ENCODE results near the gene SLC34A3.
"Not testable (repeated sequence)": the region's sequence is repeated elsewhere in the genome, so short reads cannot be mapped to it uniquely, and the experiment has no call there.

Gene SLC34A3

DNA sequence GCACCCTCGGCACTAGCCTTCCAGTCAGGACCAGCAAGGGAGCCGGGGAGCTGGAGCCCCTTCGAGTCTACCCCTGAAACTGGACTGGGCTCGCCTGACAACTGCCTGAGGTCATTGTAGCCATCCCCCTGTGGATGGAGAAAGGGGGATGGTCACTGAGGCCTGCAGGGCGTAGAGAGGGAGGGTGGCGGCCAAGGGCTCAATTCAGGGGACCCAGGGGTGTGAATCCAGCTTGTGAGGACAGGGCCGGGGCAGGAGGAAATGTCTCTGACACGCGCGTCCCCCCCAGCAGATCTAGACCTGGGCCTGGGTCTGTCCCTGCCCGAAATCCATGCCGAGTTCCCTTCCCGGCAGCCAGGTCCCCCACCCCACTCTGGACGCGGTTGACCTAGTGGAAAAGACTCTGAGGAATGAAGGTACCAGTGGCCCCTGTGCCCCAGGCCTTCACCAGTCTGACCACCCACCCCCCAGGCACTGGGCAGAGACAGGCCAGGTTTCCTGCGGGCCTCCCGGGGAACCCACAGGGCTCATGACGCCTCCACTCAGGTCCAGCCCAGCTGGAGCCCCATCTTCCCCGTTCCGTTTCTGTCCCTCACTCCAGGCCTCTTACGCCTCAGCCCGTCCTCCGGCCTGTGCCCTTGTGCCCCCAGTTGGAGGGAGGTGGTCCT is 805 bp downstream of the SLC34A3 start:
- no peak for DNase-seq

DNA sequence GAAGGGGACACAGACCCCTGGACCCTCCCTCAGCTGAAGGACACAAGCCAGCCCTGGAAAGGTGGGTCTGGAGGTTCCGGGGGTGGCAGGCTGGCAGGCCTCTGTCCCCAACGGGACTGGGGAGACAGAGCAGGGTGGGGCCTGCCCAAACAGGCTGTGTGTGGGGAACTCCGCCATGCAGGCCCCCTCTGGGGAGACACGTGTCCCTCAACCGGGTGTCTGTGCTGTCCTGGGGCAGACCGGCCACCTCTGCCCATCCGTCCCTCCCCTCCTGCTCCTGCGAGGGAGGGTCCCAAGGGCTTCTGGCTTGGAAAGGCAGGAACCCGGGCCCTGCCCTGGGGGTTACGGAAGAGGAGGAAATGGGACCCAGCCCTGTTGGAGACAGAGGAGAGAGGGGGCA is 1.4 kb downstream of the SLC34A3 start:
- DNase-seq = no peak

DNA sequence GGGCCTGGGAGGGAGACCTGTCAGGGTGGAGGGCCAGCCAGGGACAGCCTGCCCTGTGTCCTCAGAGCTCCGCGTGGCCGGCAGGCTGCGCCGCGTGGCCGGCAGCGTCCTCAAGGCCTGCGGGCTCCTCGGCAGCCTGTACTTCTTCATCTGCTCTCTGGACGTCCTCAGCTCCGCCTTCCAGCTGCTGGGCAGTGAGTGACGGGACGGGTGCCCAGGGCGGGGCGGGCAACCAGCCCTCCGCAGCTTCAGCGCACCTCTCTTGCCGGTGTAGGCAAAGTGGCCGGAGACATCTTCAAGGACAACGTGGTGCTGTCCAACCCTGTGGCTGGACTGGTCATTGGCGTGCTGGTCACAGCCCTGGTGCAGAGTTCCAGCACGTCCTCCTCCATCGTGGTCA is 1.8 kb downstream of the SLC34A3 start:
- DNase-seq = no peak

GRCh38 chr9:137233143-137233980 is 2.7 kb downstream of the SLC34A3 start:
- no peak for DNase-seq

DNA sequence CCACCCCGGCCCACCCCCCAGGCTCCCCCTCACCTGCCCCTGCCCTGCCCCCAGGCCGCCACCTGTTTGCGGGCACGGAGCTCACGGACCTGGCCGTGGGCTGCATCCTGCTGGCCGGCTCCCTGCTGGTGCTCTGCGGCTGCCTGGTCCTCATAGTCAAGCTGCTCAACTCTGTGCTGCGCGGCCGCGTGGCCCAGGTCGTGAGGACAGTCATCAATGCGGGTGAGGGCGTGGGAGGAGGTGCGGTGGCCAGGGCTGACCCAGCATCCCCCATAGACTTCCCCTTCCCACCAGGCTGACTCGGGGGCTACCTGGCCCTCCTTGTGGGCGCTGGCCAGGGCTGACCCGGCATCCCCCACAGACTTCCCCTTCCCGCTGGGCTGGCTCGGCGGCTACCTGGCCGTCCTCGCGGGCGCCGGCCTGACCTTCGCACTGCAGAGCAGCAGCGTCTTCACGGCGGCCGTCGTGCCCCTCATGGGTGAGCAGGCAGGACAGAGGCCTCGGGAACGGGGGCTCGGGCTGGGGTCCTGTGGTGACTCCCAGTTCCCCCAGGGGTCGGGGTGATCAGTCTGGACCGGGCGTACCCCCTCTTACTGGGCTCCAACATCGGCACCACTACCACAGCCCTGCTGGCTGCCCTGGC is 3.5 kb downstream of the SLC34A3 start:
- no peak for DNase-seq

DNA sequence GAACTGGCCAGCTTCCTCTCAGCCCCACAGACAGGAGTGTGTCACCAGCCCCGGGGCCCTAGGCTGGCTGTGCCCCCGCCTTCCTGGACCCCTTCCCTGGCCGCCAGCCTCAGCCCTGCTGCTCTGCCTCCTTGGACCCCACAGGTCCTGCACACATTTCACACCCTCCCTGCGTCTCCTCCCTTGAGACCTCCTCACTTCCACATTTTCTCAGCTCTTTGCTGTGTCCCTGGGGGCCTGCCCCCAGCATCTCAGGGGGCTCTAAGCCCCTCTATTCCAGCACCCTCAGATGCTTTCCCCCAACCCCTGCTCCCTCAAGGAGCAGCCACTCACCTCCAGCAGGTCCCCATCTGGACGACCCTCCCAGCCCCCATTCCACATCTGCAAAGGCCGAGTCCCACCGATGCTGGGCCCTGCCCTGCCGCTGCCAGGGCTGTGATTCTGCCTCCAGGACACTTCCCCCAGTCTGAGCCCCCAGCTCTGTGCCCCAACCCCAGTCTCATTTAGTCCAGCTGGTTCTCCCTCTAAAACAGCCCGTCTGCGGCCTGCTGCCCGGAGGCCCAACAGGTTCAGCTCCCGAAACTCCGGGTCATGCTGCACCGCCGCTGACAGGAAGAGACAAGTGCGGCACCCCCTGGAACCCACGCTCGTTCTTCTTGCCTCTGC is 4.2 kb downstream of the SLC34A3 start:
- no peak for DNase-seq

GRCh38 chr9:137235424-137236237 is 4.9 kb downstream of the SLC34A3 start:
- no peak for DNase-seq

DNA sequence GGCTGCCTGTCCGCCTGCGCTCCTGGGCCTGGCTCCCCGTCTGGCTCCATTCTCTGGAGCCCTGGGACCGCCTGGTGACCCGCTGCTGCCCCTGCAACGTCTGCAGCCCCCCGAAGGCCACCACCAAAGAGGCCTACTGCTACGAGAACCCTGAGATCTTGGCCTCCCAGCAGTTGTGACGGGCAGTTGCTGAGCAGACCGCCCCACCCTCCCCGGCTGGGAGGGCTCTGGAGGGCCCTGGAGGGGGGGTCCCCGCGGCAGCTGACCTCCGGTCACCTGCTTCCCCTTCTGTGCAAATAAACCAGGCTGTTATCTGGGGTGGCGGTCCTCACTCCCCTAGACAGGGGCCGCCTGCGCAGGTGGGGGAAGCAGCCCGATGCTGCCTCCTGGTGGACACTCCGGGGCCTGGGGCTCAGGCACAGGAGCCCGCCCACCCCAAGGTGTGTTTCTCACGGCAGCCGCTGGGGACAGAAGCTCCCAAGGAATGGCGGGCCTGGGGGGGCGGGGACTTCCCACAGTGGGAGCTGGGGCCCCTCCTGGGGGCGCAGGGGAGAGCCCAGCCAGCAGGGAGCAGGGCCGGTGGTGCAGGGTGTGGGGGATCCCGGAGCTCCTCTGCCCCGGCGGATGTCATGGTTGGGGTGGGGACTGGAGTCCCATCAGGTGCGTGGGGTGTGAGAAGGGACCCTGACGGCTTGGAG is 5.7 kb downstream of the SLC34A3 start:
- DNase-seq = peak; percentile 95 to 96

GRCh38 chr9:137236936-137237421 is 6.3 kb downstream of the SLC34A3 start:
- DNase-seq = no peak

DNA sequence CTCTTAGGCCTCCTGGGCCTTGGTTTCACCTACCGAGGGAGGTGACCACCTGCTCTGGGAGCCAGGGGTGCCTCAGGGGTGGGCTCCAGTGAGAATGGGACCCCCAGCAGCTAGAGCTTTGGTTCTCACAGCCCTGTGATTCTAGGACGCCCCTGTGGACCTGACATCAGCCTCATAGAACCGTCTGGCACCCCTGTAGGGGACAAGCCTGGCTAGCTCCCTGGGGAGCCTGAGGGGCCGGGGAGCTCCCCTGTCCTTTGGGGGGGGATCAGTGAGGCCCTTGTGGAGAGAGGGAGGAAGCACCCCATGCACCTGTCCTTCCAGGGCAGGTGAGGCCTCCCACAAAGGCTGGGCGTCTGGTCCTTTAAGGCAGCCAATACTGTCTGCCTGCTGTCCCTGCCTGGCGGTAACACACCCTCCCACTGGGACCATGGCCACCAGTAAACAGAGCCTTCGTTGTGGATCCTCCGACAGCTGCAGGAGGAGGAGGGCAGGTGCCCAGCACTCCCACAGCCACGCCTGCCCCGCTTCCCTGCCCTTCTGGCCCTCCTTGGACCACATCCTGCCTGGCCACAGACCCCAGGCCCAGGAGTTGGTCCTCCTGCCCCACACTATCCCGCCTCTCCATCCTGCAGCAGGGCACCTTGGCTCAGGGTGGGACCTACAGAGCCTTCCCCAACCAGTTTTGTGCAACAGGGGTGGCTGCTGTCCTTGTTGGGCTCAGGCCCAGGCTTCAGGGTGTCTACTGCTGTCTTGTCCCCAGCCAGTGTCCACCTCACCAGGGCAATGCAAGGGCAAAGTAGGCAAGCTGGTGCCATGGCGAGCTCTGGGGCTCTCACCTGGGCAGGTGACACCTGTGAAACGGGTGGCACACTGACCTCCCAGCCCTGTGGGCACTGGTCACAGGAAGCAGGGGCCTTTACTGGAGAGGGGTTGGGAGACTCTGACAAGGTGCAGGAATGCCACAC is 7.3 kb downstream of the SLC34A3 start:
- DNase-seq = no peak

DNA sequence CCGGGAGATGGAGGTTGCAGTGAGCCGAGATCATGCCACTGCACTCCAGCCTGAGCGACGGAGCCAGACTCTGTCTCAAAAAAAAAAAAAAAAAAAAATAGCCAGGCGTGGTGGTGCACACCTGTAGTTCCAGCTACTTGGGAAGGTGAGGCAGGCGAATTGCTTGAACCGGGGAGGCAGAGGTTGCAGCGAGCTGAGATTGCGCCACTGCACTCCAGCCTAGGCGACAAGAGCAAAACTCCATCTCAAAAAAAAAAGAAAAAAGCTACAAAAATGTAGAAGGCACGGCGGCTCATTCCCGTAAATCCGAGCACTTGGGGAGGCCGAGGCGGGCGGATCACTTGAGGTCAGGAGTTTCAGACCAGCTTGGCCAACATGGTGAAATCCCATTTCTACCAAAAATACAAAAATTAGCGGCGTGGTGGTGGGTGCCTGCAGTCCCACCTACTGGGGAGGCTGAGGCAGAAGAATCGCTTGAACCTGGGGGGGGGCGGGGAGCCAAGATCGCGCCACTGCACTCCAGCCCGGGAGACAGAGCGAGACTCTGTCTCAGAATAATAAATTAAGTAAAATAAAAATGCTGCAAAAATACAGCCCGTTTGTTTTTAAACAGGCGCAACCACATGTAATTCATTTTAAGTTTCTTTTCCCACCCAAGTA is 9.0 kb downstream of the SLC34A3 start:
- DNase-seq = not testable (repeated sequence)

- DNase-seq = peak; percentile 68 to 74
These were observed 9.7 kb downstream of the SLC34A3 start for GRCh38 chr9:137240318-137240840.

GRCh38 chr9:137240841-137241489 is 10.3 kb downstream of the SLC34A3 start, which contains the start of gene TUBB4B:
TUBB4B (plus strand) TSS chr9:137241287; CDS start chr9:137241361, 74 bp downstream.
- peak; percentile 94 to 96 for DNase-seq

DNA sequence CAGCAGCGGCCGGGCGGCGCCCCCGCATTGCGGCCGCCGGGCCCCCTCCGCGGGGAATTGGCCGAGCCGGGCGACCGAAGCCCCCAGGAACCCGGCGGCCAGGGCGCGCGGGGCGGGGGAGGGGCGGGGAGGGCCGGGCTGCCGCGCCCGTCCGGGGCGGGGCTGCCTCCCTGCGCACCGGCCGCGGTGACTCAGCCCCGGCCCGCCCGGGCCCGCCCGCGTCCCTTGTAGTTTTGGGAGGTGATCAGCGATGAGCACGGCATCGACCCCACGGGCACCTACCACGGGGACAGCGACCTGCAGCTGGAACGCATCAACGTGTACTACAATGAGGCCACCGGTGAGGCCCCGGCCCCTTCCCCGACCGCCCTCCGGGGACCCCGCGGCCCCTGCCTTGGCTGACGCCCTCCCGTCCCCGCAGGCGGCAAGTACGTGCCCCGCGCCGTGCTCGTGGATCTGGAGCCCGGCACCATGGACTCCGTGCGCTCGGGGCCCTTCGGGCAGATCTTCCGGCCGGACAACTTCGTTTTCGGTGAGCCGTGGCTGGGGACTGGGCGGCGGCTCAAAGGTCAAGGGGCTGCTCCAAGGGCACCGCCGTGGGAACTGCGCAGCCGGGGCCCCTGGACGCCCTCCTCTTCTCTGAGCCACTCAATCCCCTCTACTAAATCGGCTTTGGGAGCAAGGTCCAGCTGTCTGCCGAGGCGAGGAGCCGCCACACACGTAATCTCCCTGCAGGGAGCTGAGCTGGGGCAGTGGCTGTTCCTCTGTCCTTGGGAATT is 11.0 kb downstream of the SLC34A3 start:
- DNase-seq = peak; percentile 73 to 75

DNA sequence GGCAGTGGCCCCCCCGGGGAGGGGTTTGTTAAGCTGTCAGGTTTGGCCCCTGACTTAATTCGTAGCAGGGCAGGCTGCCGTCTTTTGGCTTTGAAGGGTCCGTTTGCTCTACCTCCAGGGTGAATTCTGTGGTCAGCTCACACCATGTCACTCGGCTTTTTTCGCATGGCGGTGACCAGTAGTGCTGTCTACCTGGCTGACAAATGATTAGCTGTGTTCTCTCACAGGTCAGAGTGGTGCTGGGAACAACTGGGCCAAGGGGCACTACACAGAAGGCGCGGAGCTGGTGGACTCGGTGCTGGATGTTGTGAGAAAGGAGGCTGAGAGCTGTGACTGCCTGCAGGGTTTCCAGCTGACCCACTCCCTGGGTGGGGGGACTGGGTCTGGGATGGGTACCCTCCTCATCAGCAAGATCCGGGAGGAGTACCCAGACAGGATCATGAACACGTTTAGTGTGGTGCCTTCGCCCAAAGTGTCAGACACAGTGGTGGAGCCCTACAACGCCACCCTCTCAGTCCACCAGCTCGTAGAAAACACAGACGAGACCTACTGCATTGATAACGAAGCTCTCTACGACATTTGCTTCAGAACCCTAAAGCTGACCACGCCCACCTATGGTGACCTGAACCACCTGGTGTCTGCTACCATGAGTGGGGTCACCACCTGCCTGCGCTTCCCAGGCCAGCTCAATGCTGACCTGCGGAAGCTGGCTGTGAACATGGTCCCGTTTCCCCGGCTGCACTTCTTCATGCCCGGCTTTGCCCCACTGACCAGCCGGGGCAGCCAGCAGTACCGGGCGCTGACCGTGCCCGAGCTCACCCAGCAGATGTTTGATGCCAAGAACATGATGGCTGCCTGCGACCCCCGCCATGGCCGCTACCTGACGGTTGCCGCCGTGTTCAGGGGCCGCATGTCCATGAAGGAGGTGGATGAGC is 11.8 kb downstream of the SLC34A3 start:
- DNase-seq = no peak

- DNase-seq = not testable (repeated sequence)
These were observed 12.5 kb downstream of the SLC34A3 start for GRCh38 chr9:137243266-137243625.

Data from stimulated activated CD4-positive, alpha-beta T cell treated with anti-CD3 and anti-CD28 coated beads, Interleukin-2, amount 100 ng/mL, for 24 hours (primary cell).